Type B pancreatic cell (in vitro differentiated cells): Measurements from ENCODE around the gene MED15. TPM values are rescaled to one million over a fixed set of nuclear protein-coding genes. Genes with fewer than 3 reads are reported as not detected.

ENCODE experiments used
- DNase-seq: peaks from one replicate; pipeline ENCODE4 v3.0.0; 2021; ENCODE audit warnings: mixed read lengths; ENCODE audit not compliant: unreplicated experiment; ENCODE audit errors: extremely low spot score
- H3K27ac Mint-ChIP-seq: 2 replicates; pipeline ENCODE4 v1.8.0; 2021; ENCODE audit warnings: mild to moderate bottlenecking, mixed read lengths
- H3K27me3 Mint-ChIP-seq: 2 replicates; pipeline ENCODE4 v1.8.0; 2021; ENCODE audit warnings: mixed read lengths
- H3K36me3 Mint-ChIP-seq: 2 replicates; pipeline ENCODE4 v1.8.0; 2021; ENCODE audit warnings: mixed read lengths
- H3K4me1 Mint-ChIP-seq: one replicate; pipeline ENCODE4 v1.8.0; 2021; ENCODE audit warnings: mixed read lengths; ENCODE audit not compliant: unreplicated experiment
- H3K4me3 Mint-ChIP-seq: 2 replicates; pipeline ENCODE4 v1.8.0; 2021; ENCODE audit warnings: mild to moderate bottlenecking, mixed read lengths
- H3K9me3 Mint-ChIP-seq: 2 replicates; pipeline ENCODE4 v1.8.0; 2021; ENCODE audit warnings: mixed read lengths
- total RNA-seq: library from RNA; stranded (reverse); gene quantifications from 2 replicates; pipeline ENCODE4 v1.2.1, GENCODE V29; 2021; ENCODE audit warnings: low replicate concordance
- TF ChIP-seq, protein P1 (sequence below): fragments of 200-600 bp; sonication (generic); conservative IDR thresholded peaks from 2 replicates; pipeline ENCODE4 v1.5.0; 2021; ENCODE audit warnings: antibody characterized with exemption, mild to moderate bottlenecking

MED15 gene
- total RNA-seq, 1 donor from 2014 or later = 90.8 TPM

- TF ChIP-seq, protein P1, sequence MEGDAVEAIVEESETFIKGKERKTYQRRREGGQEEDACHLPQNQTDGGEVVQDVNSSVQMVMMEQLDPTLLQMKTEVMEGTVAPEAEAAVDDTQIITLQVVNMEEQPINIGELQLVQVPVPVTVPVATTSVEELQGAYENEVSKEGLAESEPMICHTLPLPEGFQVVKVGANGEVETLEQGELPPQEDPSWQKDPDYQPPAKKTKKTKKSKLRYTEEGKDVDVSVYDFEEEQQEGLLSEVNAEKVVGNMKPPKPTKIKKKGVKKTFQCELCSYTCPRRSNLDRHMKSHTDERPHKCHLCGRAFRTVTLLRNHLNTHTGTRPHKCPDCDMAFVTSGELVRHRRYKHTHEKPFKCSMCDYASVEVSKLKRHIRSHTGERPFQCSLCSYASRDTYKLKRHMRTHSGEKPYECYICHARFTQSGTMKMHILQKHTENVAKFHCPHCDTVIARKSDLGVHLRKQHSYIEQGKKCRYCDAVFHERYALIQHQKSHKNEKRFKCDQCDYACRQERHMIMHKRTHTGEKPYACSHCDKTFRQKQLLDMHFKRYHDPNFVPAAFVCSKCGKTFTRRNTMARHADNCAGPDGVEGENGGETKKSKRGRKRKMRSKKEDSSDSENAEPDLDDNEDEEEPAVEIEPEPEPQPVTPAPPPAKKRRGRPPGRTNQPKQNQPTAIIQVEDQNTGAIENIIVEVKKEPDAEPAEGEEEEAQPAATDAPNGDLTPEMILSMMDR = no peak
- H3K27me3 Mint-ChIP-seq = no peaks in the 10 kb centered on the region
- peaks cover 11% of the 10 kb centered on the region for H3K9me3 Mint-ChIP-seq
- peaks cover 30% of the 10 kb centered on the region for H3K36me3 Mint-ChIP-seq
- no peak overlapping the region for H3K4me3 Mint-ChIP-seq
- H3K27ac Mint-ChIP-seq = no peak overlapping the region
- no peak for DNase-seq
- peaks cover 17% of the 10 kb centered on the region for H3K4me1 Mint-ChIP-seq
Measured at GRCh38 chr22:20554824-20555223, 47.4 kb downstream of the MED15 start.

GRCh38 chr22:20558534-20558933 lies 51.1 kb downstream of the MED15 start:
- Mint-ChIP-seq H3K4me3 (no peak overlapping the region), H3K27me3 (no peaks in the 10 kb centered on the region), H3K4me1 (no peaks in the 10 kb centered on the region), H3K9me3 (peaks cover 11% of the 10 kb centered on the region), H3K36me3 (peaks cover 31% of the 10 kb centered on the region), H3K27ac (peak overlapping the region; percentile 23)
- no peak for DNase-seq
- TF ChIP-seq, protein P1 = no peak

GRCh38 chr22:20559174-20559760 lies 51.9 kb downstream of the MED15 start:
- Mint-ChIP-seq H3K36me3 (peaks cover 35% of the 10 kb centered on the region), H3K9me3 (peaks cover 11% of the 10 kb centered on the region), H3K4me1 (no peaks in the 10 kb centered on the region), H3K27ac (peak overlapping the region; percentile 10), H3K27me3 (no peaks in the 10 kb centered on the region), H3K4me3 (no peak overlapping the region)
- no peak for DNase-seq
- TF ChIP-seq, protein P1 = no peak

- TF ChIP-seq, protein P1 = no peak
- DNase-seq = no peak
- peaks cover 11% of the 10 kb centered on the region for H3K9me3 Mint-ChIP-seq
- peaks cover 31% of the 10 kb centered on the region for H3K36me3 Mint-ChIP-seq
- H3K27me3 Mint-ChIP-seq = no peaks in the 10 kb centered on the region
- no peak overlapping the region for H3K4me3 Mint-ChIP-seq
- H3K4me1 Mint-ChIP-seq = no peaks in the 10 kb centered on the region
- no peak overlapping the region for H3K27ac Mint-ChIP-seq
Measured at GRCh38 chr22:20560716-20561115, 53.3 kb downstream of the MED15 start.

- Mint-ChIP-seq H3K4me1 (no peaks in the 10 kb centered on the region), H3K27me3 (no peaks in the 10 kb centered on the region), H3K27ac (no peak overlapping the region), H3K36me3 (peaks cover 26% of the 10 kb centered on the region), H3K9me3 (peaks cover 11% of the 10 kb centered on the region), H3K4me3 (no peak overlapping the region)
- TF ChIP-seq, protein P1 = no peak
- no peak for DNase-seq
Measured at GRCh38 chr22:20561882-20562281, 54.5 kb downstream of the MED15 start.
